Prostate gland (tissue), 2 donors: ENCODE data around the gene AKT2.

ENCODE experiments used
- POLR2A ChIP-seq: fragments of 450-650 bp; IDR thresholded peaks from one replicate; pipeline ENCODE4 v1.6.1; 2016; ENCODE audit warnings: antibody characterized with exemption, mild to moderate bottlenecking
- TF ChIP-seq, protein P1 (sequence below), 4 experiments: fragments of 200-600 bp in 2 of 4; fragments of 450-650 bp in 2 of 4; sonication (generic) in 2 of 4; IDR thresholded peaks; 1 replicate in 3 of 4; 2 replicates in 1 of 4; pipeline ENCODE4 v1.5.1; 2016 to 2019; ENCODE audit warnings: antibody characterized with exemption in 4 of 4, mild to moderate bottlenecking in 2 of 4, moderate library complexity in 2 of 4

GRCh38 chr19:40247178-40247577, 38.0 kb downstream of the AKT2 start:
- TF ChIP-seq, protein P1, sequence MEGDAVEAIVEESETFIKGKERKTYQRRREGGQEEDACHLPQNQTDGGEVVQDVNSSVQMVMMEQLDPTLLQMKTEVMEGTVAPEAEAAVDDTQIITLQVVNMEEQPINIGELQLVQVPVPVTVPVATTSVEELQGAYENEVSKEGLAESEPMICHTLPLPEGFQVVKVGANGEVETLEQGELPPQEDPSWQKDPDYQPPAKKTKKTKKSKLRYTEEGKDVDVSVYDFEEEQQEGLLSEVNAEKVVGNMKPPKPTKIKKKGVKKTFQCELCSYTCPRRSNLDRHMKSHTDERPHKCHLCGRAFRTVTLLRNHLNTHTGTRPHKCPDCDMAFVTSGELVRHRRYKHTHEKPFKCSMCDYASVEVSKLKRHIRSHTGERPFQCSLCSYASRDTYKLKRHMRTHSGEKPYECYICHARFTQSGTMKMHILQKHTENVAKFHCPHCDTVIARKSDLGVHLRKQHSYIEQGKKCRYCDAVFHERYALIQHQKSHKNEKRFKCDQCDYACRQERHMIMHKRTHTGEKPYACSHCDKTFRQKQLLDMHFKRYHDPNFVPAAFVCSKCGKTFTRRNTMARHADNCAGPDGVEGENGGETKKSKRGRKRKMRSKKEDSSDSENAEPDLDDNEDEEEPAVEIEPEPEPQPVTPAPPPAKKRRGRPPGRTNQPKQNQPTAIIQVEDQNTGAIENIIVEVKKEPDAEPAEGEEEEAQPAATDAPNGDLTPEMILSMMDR (IDR thresholded peaks at IDR 0.05): no peak
- TF ChIP-seq POLR2A: no peak
